Astrocyte (in vitro differentiated cells and primary cell): ENCODE data around the gene PDE11A. TPM values are rescaled to one million over a fixed set of nuclear protein-coding genes. Genes with fewer than 3 reads are reported as not detected.
A peak's percentile ranks its signal among the peaks of the same experiment; 100 is the strongest.

Source experiments
- DNase-seq: peaks from one replicate; pipeline ENCODE4 v3.0.0-alpha.2; 2010; ENCODE audit warnings: low read depth
- FAIRE-seq: peaks from 2 replicates; lab custom pipeline; 2011; peaks lifted over from hg19 to GRCh38; lab: Jason Lieb, UNC
- H2AFZ ChIP-seq: 2 replicates; pipeline ENCODE4 v1.6.0; 2012; ENCODE audit warnings: low read depth, low read length, inconsistent platforms
- H3K27ac ChIP-seq: 2 replicates; pipeline ENCODE4 v1.5.1; 2011; ENCODE audit warnings: low read depth, low read length, inconsistent platforms
- H3K27me3 ChIP-seq: 2 replicates; pipeline ENCODE4 v1.6.0; 2011; ENCODE audit warnings: low read length, inconsistent platforms; ENCODE audit not compliant: insufficient read depth
- H3K36me3 ChIP-seq: 2 replicates; pipeline ENCODE4 v1.5.1; 2011; ENCODE audit warnings: low read length, inconsistent platforms; ENCODE audit not compliant: insufficient read depth
- H3K4me1 ChIP-seq: 2 replicates; pipeline ENCODE4 v1.5.1; 2011; ENCODE audit warnings: low read length, inconsistent platforms; ENCODE audit not compliant: insufficient read depth
- H3K4me2 ChIP-seq: 2 replicates; pipeline ENCODE4 v1.6.0; 2012; ENCODE audit warnings: low read length, inconsistent platforms
- H3K4me3 ChIP-seq: 2 replicates; pipeline ENCODE4 v1.5.1; 2011; ENCODE audit warnings: low read depth, mild to moderate bottlenecking, low read length, inconsistent platforms; ENCODE audit not compliant: insufficient read depth
- H3K79me2 ChIP-seq: 2 replicates; pipeline ENCODE4 v1.6.0; 2012; ENCODE audit warnings: mild to moderate bottlenecking, low read length, inconsistent platforms; ENCODE audit not compliant: insufficient read depth
- H3K9ac ChIP-seq: 2 replicates; pipeline ENCODE4 v1.6.0; 2012; ENCODE audit warnings: mild to moderate bottlenecking, low read length, inconsistent platforms
- H3K9me3 ChIP-seq: 2 replicates; pipeline ENCODE4 v1.5.1; 2012; ENCODE audit warnings: low read depth, mild to moderate bottlenecking, low read length, inconsistent platforms; ENCODE audit not compliant: insufficient read depth
- H4K20me1 ChIP-seq: 2 replicates; pipeline ENCODE4 v1.6.0; 2012; ENCODE audit warnings: low read length, inconsistent platforms; ENCODE audit not compliant: insufficient read depth
- H3K27ac Mint-ChIP-seq: one replicate; pipeline ENCODE4 v1.8.0; 2021; ENCODE audit warnings: mild to moderate bottlenecking, mixed read lengths; ENCODE audit not compliant: unreplicated experiment
- H3K27me3 Mint-ChIP-seq: one replicate; pipeline ENCODE4 v1.8.0; 2021; ENCODE audit warnings: low read depth, mixed read lengths; ENCODE audit not compliant: unreplicated experiment
- H3K36me3 Mint-ChIP-seq: one replicate; pipeline ENCODE4 v1.8.0; 2021; ENCODE audit warnings: low read depth, mixed read lengths; ENCODE audit not compliant: unreplicated experiment
- H3K4me1 Mint-ChIP-seq: one replicate; pipeline ENCODE4 v1.8.0; 2021; ENCODE audit warnings: low read depth, mixed read lengths; ENCODE audit not compliant: unreplicated experiment
- H3K4me3 Mint-ChIP-seq: one replicate; pipeline ENCODE4 v1.8.0; 2021; ENCODE audit warnings: mild to moderate bottlenecking, moderate library complexity, mixed read lengths; ENCODE audit not compliant: unreplicated experiment
- H3K9me3 Mint-ChIP-seq: one replicate; pipeline ENCODE4 v1.8.0; 2021; ENCODE audit warnings: mild to moderate bottlenecking, mixed read lengths; ENCODE audit not compliant: unreplicated experiment
- EZH2 ChIP-seq: IDR thresholded peaks from 2 replicates; pipeline ENCODE4 v1.6.1; 2012; ENCODE audit warnings: mild to moderate bottlenecking, low read length, inconsistent platforms; ENCODE audit not compliant: insufficient read depth
- total RNA-seq: library from RNA; stranded (reverse); gene quantifications from 2 replicates; pipeline ENCODE4 v1.2.1, GENCODE V29; 2021
- TF ChIP-seq, protein P1 (sequence below): IDR thresholded peaks from 2 replicates; pipeline ENCODE4 v1.5.1; 2011; ENCODE audit warnings: low read depth, mild to moderate bottlenecking, inconsistent platforms, low read length, moderate library complexity; ENCODE audit not compliant: insufficient read depth

The PDE11A gene
- total RNA-seq, 1 donor from 2014 or later = 0.45 TPM

DNA sequence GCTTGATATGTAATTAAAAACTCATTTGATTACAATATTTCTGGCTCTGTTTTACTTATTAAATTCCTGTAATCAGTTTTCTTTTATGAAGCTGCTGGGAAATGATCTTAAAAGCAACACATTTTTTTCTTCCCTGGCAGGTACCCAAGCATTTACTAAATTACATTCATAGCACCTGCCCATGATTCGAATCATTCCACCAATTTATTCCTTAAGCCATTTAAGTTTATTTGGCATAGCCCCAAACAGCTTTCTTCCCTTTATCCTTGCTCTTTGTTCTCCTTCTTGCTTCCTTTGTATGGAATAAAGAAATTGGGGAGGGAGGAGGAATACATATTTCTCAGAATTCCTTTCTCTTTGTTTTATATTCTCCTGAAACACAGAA, 438.7 kb downstream of the PDE11A start:
- Histone ChIP-seq H2AFZ (no peak overlapping the region), H3K4me1 (no peaks in the 10 kb centered on the region), H3K9ac (peak overlapping the region; percentile 58)

DNA sequence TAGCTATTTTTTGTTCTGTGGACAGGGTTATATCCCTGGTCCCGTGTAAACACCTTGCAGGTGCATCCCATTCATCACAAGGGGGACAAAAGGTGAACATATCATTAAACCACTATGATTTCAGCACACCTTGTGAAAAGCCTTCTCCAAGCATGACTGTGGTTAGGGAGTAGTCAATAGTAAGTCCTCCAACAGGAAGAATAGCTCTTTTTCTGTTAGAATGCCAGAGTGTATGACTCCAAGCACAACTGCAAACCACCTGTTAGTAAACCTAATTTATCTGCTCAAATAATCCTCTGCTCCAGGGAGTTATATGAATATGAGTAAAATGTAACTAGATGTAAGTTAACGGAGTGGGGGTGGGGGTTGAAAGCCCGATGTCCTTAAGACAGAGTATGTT, 439.5 kb downstream of the PDE11A start:
- Histone ChIP-seq H3K4me3 (no peak overlapping the region), H3K36me3 (no peaks in the 10 kb centered on the region), H3K9me3 (no peaks in the 10 kb centered on the region), H3K27ac (no peak overlapping the region), H3K79me2 (no peaks in the 10 kb centered on the region), H2AFZ (no peak overlapping the region), H3K27me3 (peaks cover 5% of the 10 kb centered on the region), H3K9ac (no peak overlapping the region), H4K20me1 (no peaks in the 10 kb centered on the region), H3K4me2 (no peak overlapping the region), H3K4me1 (no peaks in the 10 kb centered on the region)
- no peak overlapping the region for H3K4me3 Mint-ChIP-seq
- peak; percentile 6 for DNase-seq
- no peaks in the 10 kb centered on the region for H3K9me3 Mint-ChIP-seq
- TF ChIP-seq, protein P1, sequence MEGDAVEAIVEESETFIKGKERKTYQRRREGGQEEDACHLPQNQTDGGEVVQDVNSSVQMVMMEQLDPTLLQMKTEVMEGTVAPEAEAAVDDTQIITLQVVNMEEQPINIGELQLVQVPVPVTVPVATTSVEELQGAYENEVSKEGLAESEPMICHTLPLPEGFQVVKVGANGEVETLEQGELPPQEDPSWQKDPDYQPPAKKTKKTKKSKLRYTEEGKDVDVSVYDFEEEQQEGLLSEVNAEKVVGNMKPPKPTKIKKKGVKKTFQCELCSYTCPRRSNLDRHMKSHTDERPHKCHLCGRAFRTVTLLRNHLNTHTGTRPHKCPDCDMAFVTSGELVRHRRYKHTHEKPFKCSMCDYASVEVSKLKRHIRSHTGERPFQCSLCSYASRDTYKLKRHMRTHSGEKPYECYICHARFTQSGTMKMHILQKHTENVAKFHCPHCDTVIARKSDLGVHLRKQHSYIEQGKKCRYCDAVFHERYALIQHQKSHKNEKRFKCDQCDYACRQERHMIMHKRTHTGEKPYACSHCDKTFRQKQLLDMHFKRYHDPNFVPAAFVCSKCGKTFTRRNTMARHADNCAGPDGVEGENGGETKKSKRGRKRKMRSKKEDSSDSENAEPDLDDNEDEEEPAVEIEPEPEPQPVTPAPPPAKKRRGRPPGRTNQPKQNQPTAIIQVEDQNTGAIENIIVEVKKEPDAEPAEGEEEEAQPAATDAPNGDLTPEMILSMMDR = no peak
- no peak for TF ChIP-seq EZH2
- H3K36me3 Mint-ChIP-seq = no peaks in the 10 kb centered on the region
- H3K27me3 Mint-ChIP-seq = no peaks in the 10 kb centered on the region
- H3K27ac Mint-ChIP-seq = no peak overlapping the region
- FAIRE-seq = no peak
- H3K4me1 Mint-ChIP-seq = no peaks in the 10 kb centered on the region

More for the DNA sequence above, 438.7 kb downstream of the PDE11A start:
- Mint-ChIP-seq H3K9me3 (no peaks in the 10 kb centered on the region), H3K36me3 (no peaks in the 10 kb centered on the region), H3K4me3 (no peak overlapping the region), H3K27ac (no peak overlapping the region), H3K4me1 (no peaks in the 10 kb centered on the region), H3K27me3 (no peaks in the 10 kb centered on the region)
- Histone ChIP-seq H3K36me3 (no peaks in the 10 kb centered on the region), H3K4me3 (peak overlapping the region; percentile 45), H3K27ac (no peak overlapping the region), H3K79me2 (no peaks in the 10 kb centered on the region), H3K27me3 (peaks cover 5% of the 10 kb centered on the region), H3K9me3 (no peaks in the 10 kb centered on the region), H4K20me1 (no peaks in the 10 kb centered on the region), H3K4me2 (peak overlapping the region; percentile 65)
- FAIRE-seq (no peak), DNase-seq (no peak)
- TF ChIP-seq, protein P1 = no peak
- no peak for TF ChIP-seq EZH2

DNA sequence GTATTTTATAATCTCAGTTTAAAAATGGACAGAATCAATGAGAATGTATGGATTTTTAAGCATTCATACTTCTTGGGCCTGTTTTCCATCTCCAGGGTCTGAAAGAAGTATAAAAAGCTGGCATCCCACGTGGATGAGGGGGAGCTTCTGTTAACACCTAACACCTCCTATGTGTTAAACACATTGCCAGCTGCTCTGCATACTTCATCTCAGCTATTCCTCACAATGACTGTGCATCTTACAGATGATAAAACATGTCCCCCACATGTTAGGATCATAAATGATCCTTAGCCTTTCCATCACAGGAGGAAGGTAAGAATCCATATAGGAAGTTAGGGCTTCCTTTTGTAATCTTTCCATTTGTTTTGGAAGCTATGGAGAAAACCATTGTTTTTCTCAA, 440.9 kb downstream of the PDE11A start:
- H4K20me1 ChIP-seq = no peaks in the 10 kb centered on the region
- TF ChIP-seq, protein P1 = no peak
- no peak for TF ChIP-seq EZH2
- H3K4me1 ChIP-seq = no peaks in the 10 kb centered on the region
- FAIRE-seq = no peak
- Mint-ChIP-seq H3K4me1 (no peaks in the 10 kb centered on the region), H3K9me3 (no peaks in the 10 kb centered on the region), H3K36me3 (no peaks in the 10 kb centered on the region), H3K4me3 (no peak overlapping the region), H3K27me3 (no peaks in the 10 kb centered on the region), H3K27ac (no peak overlapping the region)
- H3K9me3 ChIP-seq = no peaks in the 10 kb centered on the region
- H3K79me2 ChIP-seq = no peaks in the 10 kb centered on the region
- H2AFZ ChIP-seq = no peak overlapping the region
- peaks cover 5% of the 10 kb centered on the region for H3K27me3 ChIP-seq
- H3K27ac ChIP-seq = no peak overlapping the region
- no peak overlapping the region for H3K4me2 ChIP-seq
- H3K36me3 ChIP-seq = no peaks in the 10 kb centered on the region
- no peak overlapping the region for H3K9ac ChIP-seq
- DNase-seq = no peak
- H3K4me3 ChIP-seq = no peak overlapping the region
